NOMO-1 (cell line): ENCODE results near the gene SMIM31.

ENCODE experiments used
- DNase-seq, 2 experiments: peaks; one replicate each; lab custom pipeline; 2025; ENCODE audit not compliant: unreplicated experiment in 2 of 2; lab: John Stamatoyannopoulos, UW

Gene SMIM31

DNA sequence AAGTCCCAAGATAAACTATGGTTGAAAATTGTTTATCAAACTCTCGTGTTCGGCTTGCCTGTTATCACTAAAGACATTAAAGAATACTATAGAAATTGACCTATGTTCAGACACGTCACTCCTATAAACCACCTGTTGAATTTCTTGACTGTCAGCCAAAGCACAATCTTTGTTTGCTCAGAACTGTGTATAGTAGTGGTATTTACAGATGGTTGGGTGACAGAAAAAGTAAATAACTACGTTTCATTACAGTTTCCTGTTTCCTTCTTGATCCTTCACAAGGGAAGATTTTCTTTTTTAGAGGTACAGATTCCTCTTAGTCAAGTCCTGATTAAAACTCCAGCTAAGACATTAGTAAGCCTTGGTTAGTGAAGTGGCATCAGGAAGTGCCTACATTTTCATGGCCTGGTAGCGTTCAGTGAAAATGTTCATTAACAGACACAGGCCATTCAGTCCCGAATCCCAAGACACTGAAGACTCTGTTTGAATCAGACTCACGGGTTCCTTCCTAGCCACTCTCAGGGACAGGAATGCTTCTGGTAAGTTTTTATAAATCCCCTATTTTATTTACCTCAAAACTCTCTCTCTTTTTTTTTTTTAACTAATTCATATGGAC is at the start of gene SMIM31:
TSS of gene SMIM31 (plus strand) at position 259 of the 616 bp plus-strand sequence. CDS start 16,313 bp downstream, outside the sequence.
- no peak for DNase-seq

DNA sequence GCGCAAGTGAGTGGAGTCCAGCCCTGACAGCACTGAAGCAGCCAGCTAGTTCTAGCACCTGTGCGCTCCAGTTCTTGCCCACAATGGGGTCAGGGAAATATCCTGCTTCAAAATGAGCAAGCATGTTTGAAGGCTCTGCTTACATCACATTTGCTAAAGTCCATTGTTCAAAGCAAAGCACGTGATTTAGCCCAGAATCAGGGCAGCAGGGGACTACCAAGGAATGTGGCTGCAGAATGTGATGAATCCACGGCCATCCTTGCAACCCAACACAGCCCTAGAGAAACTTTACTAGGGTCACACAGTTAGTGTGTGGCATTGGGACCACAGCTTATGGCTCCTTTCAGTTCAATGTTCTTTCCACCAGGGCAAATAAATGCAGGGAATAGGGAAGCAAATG is 47.3 kb upstream of the SMIM31 start:
- no peak for DNase-seq

DNA sequence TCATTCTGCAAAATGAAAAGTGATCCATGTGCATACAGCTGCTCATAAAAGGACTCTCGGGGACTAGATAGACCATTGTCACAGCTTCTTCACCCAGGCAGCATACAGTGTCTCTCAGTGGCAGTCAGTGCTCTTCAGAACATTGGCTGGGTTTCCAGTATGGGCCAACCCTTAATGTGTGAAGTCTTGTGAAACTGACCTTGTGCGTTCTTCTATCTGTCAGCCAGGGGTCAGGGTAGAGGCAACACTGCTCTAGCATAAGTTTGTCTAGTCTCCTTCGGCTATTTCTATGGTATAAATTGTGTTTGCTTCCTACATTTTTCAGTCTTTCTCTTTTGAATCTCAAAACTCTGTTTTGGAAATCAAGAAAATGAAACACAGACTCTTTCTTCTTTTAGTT is 37.0 kb upstream of the SMIM31 start:
- DNase-seq = no peak

DNA sequence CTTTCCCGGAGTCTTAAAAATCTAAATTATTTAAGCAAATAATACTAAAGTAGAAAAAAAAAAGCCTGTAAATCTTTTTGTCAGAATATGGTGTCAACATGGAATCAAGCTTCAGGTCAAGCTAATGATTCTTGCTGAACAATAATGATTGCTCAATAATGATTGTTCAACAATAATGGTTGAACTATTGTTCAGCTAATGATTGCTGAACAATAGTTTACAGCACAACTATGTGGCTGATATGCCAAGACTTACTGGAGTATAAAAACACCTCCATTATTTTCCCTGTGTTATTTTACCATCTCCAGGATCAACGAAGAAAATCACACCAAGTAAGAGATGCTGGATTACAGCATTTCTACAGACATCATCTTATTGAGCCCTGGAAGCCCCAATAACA is 35.1 kb upstream of the SMIM31 start:
- DNase-seq = no peak

DNA sequence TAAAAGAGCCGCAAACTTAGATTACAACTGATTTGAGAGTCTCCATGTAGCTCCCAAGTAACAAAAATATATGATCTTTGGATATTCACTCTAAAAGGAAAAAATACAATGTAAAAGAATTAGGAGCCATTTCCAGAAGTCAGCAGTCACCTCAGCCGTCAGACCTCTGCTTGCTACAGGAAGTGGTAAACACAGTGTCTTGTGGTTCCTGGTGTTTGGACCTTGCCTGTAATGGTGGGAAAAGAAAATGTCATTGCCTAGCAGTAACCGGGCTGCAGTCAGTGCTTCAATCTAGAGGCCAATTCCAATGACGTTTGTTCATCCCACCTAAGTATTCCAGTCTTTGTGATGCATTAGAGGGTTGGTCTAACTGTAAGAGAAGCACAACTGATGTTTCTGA is 28.9 kb upstream of the SMIM31 start:
- DNase-seq = no peak

DNA sequence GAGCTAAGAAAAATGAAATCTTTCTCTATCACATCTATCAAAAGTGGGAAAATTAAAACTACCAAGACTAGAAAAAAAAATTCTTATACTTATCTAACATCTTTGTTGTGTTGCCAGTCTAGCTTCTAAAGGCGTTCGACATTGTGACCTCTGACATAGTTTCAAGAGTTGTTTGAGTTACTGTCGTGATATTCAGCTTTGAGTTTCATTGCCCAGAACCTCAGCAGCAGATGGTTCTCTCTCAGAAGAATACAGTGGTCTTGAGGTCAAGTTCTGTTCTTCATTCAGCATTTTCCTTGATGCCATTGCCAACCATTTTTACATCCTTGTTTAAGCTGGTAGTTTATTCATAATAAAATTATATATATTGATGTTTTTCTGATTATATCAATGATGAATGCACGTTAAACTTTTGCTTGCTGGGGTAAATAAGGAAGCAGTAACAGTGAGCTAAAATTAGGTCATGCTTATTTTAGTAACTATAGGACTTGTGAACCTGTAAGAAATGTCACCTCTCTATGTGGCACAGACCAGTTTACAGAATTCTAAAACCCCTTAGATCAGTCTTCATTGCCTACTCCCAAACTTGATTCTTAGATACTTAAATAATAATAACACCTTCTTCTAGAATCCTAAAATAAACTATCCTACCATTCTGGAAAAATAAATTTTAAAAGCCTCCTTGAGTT is 23.1 kb upstream of the SMIM31 start:
- DNase-seq = no peak

DNA sequence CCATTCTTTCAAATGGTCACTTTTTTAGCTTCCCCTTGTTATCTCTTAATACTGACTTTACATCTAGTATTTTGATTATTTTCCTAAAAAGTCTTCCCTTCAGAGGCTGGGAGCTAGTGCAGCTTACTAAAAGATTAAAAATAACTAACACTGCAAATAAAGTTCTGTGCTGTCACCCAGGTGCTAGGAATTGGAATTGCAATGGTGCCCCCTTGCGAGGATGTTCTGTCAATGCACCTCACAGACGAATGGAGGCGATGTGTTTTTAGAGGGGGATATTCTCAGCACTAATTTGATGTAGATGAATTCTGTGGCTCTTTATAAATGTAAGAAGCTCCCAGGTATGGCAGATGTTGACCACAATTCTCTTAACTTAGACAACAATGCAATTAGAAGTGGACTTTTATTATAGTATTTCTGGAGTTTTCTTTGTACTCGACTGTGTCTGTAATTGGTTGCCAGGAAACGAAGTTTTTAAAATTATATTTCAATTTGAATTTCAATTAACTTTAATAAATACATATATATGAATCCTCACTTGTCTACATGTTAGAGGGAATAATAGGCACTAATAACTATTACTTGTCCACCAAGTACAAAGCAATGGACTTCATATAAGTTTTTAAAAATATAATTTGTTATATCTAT is 22.0 kb upstream of the SMIM31 start:
- DNase-seq = peak in 1 of 2 experiments; percentile 20

DNA sequence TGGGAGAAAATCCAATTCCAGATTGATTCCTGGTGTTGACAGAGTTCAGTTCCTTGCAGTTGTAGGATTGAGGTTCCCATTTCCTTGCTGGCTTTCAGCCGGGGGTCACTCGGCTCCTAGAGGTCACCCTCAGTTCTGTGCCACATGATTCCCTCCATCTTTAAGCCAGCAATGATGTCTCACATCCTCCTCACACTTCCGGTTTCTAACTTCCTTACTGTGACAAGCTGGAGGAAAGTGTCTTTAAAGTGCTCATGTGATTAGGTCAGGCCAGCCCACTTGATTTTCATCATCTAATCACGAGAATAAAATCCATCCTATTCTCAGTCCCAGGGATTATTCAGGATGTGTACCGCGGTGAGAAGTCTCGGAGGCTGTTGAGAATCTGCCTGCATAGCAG is 19.4 kb upstream of the SMIM31 start:
- DNase-seq = peak in 1 of 2 experiments; percentile 10

DNA sequence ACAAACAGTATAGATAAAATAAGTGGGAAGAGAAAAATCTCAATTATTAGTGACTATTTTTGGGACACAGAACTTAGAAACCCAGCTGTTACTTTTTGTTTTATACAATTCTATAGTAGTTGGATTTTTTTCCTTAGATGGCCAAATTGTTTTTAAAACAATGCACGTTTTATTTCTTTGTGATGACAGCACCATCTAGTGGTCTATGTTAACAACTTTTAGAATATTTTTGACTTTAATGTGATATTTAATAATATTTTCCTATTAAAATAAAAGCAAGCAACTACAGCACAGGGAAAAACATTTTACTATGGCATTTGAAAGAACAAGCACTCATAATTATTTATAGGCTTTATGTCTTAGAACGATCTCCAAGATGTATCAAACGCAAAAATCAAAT is 5.6 kb upstream of the SMIM31 start:
- peak in 1 of 2 experiments; percentile 44 for DNase-seq

DNA sequence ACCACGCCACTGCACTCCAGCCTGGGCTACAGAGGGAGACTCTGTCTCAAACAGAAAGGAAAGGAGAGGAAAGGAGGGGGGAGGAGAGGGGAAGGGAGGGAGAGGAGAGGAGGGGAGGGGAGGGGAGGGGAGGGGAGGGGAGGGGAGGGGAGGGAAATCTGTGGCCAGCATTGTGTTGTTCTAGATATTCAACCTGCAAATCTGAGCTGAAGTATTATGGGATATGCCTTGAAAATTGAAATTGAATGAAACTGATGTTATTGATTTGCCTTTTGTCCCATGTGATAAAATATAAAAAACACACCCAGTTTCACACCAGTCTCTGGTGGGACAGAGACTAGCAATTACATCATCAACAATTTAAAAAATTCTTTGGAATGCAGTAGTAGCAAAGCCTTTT is 1.5 kb downstream of the SMIM31 start:
- DNase-seq = no peak

DNA sequence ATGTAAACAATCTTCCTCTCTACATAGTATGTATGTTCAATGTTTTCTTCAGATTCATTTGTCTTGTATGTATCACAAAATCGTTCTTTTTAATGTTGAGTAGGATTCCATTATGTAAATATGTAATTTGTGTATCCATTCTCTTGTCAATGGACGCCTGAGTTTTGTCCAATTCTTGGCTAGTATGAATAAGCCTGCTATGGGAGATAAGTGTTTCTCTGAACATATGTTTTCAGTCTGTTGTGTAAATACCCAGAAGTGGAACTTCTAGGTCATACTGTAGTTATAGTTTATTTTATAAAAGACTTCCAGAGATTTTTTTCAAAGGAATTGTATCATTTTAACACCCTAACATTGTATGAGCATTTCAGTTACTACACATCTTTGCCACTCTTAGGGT is 2.8 kb downstream of the SMIM31 start:
- no peak for DNase-seq

DNA sequence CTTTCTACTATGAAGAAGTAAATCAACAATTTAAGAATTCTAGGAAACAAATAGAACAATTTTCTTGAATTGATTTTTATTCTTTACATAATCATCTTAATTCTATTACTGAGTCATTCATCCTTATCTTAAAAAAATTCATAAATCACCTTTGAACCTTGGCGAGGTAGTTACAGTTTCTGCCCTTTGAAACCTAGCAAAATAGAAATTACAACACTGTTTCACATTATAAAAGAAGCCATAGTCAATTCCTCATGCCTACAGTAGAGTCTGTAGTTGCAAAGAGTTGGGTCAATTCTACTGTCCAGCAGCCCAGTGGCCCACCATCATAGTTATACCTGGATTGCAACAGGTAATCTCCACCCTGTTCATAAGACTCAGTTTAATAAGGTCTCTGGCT is 7.3 kb downstream of the SMIM31 start:
- DNase-seq = no peak

DNA sequence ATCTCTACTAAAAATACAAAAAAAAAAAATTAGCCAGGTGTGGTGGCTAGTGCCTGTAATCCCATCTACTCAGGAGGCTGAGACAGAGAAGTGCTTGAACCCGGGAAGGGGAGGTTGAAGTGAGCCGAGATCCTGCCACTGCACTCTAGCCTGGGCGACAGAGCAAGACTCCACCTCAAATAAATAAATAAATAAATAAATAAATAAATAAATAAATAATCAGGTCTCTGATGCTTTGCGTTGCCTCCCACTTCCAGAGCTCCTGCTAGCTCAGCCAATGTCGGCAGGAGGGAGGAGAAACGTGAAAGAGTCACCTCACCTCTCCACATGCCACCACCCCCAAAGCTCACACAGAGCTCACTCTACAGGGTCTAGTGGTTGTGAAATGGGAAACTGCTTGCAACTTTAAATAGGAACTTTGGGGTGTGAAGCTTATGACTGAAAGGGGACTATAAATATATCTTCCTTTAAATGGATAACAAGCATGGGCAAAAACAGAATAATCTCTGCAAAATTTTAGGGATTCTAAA is 7.9 kb downstream of the SMIM31 start:
- DNase-seq = no peak

DNA sequence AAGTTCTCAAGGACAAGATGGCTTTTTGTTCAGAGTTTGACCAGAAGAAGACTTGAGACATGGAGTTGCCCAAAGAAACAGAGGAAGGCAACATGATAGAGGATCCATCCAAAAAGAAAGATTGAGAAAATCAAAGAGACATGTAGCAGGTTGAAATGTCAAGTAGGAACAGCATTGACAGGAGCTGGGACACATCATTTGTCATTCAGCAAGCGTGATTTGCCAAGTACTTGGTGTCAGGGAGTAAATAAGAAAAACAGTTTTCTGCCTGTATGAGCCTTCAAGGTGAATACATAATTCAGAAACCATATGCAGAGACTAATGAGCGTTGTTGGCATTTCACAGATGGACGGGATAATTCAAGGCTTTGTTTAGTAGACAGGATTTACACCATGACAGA is 11.2 kb downstream of the SMIM31 start:
- DNase-seq = no peak

DNA sequence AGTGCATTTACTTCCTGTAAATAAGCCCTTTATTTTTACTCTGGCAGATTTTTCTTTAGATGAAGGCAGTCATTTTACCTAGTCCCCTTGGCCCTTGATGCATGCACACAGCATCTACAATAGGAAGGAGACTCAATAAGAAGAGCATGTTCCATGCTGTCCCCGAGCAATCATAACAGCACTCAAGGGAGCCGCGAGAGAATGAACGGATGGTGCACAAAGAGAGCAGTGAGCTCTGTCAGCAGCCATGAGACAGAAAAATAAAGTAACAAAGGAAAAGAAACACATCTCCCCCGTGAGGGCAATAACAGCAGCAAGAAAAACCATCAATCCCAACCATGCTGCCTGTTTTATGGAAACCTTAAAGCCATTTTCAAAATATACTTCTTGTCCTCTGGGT is 11.9 kb downstream of the SMIM31 start:
- no peak for DNase-seq

DNA sequence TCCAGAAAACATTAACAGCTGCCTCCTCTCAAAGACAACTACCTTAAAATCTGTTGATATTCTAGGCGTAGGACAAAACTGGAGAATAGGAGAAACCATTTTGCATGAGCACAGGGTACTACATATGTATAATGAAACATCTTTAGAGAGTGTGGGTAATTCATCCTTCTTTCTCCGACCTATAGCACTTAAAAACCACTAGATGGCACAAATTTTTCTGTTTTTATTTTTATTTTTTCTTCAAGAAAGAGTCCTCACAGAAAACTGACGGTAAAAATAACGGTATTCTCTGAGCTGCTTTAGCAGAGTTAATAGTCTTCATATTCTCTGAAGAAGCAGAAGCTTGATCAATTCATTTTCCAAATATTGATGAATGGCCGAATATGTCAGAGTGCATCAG is 14.6 kb downstream of the SMIM31 start:
- no peak for DNase-seq

DNA sequence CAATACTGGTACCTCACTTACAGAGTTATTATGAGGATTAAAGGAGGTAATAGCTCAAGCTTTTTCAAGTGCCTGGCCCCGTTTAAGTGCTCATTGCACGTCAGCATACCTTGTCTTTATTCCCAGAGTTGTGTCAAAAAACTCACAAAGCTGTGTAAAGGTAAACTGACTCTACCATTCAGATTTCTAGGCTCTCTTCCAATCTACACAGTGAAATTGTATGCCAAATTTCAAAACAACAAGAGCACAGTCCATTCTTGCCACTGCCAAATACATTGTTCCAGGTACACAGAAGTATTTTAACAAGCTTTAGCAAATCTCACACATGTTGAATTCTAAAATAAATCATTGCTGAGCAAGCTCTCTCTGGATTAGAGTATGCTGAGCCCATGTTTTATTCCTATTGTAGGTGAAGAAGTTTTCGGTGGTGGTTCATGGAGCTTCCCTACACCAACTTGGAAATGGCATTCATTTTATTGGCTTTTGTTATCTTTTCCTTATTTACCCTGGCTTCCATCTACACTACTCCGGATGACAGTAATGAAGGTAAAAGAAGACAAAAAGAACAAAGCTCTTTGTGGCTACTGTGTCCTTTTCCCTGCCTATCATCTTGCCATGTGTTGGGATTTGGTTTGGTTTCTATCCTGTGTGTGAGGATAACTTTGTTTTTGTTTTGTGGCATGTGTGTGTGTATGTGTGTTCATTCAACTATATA is 16.2 kb downstream of the SMIM31 start:
- no peak for DNase-seq

DNA sequence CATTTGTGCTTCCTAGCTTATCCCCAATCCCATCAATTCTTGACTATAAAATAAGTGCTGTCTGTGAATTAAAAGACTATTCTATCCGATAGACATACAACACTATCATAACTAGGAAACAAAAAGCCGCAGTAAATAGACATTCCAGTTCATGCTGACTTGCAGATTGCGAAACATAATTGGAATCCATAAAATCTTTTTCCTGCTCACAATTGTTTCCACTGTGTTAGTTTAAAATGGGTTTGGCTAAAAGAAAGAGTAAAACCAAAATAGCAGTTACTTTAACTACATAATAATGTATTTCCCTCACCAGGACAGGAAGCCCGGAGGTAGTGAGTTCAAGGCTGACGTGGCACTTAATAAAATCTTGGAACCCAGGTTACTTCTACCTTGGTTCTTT is 17.2 kb downstream of the SMIM31 start:
- no peak for DNase-seq

DNA sequence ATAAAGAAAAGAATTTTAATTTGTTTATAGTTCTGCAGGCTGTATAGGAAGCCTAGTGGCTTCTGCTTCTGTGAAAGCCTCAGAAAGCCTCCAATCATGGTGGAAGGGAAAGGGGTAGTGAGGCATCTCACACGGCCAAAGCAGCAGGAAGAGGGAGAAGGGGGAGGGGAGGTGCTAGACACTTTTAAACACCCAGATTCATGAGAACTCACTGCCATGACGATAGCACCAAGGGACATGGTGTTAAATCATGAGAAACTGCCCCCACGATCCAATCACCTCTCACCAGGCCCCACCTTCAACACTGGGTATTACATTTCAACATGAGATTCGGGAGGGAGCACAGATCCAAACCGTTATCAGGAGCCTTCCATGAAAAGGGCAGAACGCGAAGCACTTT is 18.1 kb downstream of the SMIM31 start:
- DNase-seq = no peak

DNA sequence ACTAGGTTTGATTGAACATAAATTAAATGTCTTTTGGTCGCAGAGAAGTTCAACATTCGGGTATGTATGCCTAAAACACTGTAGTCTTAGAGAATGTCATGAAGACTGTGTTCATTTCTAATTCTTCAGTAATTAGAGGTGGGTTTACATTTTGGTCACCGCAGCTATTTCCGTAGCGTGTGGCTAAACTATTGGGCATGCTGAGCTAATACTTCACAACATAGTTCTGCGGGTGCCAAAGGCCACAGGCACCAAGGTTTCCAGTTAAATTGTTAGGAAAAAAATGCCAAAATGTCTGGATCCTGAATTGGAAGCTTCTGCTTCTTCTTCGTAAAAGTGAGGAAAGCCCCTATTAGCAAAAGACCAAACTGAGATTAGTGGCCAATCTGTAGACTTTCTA is 25.1 kb downstream of the SMIM31 start:
- no peak for DNase-seq

DNA sequence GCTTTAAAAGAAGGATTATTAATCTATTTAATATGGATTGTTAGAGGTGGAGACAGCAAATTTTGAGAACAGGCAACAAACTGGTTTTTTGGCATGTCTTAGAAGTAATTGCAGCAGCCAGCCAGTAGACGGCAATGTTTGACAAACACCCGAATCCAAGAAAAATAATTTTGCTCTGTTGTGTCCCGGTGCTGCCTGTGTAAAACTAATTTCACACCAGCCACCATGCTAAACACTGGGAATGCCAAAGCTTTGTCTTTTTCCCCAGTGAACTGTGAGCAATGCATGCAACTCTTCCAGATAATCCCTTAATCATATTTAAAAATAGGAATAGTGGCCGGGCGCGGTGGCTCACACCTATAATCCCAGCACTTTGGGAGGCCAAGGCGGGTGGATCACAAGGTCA is 25.9 kb downstream of the SMIM31 start:
- peak in 1 of 2 experiments; percentile 33 for DNase-seq
